ENCODE data around the gene RPL13A. TPM values are rescaled to one million over a fixed set of nuclear protein-coding genes. Genes with fewer than 3 reads are reported as not detected.
"Not testable (repeated sequence)": the region's sequence is repeated elsewhere in the genome, so short reads cannot be mapped to it uniquely, and the experiment has no call there.

RPL13A gene
- polyA plus RNA-seq, 3 donors = 655 to 1,621 (median 663) TPM

DNA sequence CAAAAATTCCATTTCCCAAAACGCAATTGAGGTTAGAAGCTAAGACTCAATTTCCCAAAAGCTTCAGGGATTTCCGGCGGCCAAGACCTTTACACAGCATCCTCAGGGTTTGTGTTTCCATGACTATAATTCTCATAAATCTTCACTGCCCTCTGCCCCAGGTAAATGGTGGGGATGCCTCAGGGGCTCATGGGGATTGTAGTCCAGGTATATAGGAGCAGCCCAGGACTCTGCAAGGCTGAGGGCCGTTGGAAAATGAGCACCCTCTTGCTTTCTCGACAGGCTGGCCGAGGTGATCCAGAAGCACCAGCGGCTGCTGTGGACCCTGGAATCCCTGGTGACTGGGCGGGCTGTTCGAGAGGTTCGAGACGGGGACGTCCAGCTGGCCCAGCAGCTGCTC, 28.0 kb upstream of the RPL13A start:
- intact Hi-C loops (cut with micrococcal nuclease) = loop anchor here in 1 of 2 donors (10.0 kb wide), 1 partner anchor 375 kb away; the partner anchor contains the start of gene SNRNP70
- H3K4me1 Mint-ChIP-seq = no peaks in the 10 kb centered on the region
- H3K79me2 ChIP-seq (ENCODE audit: insufficient read depth, low read length) = peaks cover 12% of the 10 kb centered on the region
- H3K4me1 ChIP-seq (ENCODE audit: control insufficient read depth in 1 of 2, insufficient read depth in 2 of 2, low read length in 2 of 2) = peaks cover under 1 to 3% of the 10 kb centered on the region in 2 donors
- H3K4me3 Mint-ChIP-seq = no peak overlapping the region
- no peak overlapping the region for H3K4me3 ChIP-seq (replicated peaks in 1 of 3; ENCODE audit: low read depth in 2 of 3, low read length in 3 of 3)
- H2AFZ ChIP-seq (ENCODE audit: insufficient read depth, low read depth, low read length, poor library complexity, severe bottlenecking) = no peak overlapping the region
- no peaks in the 10 kb centered on the region for H3K9me3 ChIP-seq (replicated peaks in 1 of 2; ENCODE audit: control insufficient read depth in 1 of 2, insufficient read depth in 1 of 2, low read length in 2 of 2)
- H3K36me3 ChIP-seq (replicated peaks in 1 of 2; ENCODE audit: control insufficient read depth in 1 of 2, insufficient read depth in 2 of 2, low read length in 2 of 2) = peaks cover 30 to 41% of the 10 kb centered on the region in 2 donors
- H3K9ac ChIP-seq (ENCODE audit: insufficient read depth, low read length, poor library complexity, severe bottlenecking) = no peak overlapping the region
- TF ChIP-seq CTCF (IDR thresholded peaks at IDR 0.05) = no peak
- no peak overlapping the region for H3K4me2 ChIP-seq (replicated peaks; ENCODE audit: extremely low read depth, low read length, poor library complexity, severe bottlenecking)
- WGBS (ENCODE audit: insufficient coverage) = 97% methylated on average over 10 of the region's 12 CpGs
- no peaks in the 10 kb centered on the region for H3K27me3 ChIP-seq (ENCODE audit: control insufficient read depth in 2 of 2, insufficient read depth in 2 of 2, low read length in 2 of 2)
- peaks cover 4% of the 10 kb centered on the region for H4K20me1 ChIP-seq (ENCODE audit: insufficient read depth, low read length)
- no peak overlapping the region for H3K27ac Mint-ChIP-seq
- H3K27ac ChIP-seq (ENCODE audit: low read depth in 1 of 2, low read length in 2 of 2) = no peak overlapping the region
- no peak for DNase-seq
- H3K27me3 Mint-ChIP-seq (ENCODE audit: low read depth in 3 of 3) = peaks cover 0 to 2% (median 0%) of the 10 kb centered on the region in 3 donors
- H3K9me3 Mint-ChIP-seq = no peaks in the 10 kb centered on the region
- peaks cover 36 to 55% of the 10 kb centered on the region in 2 donors for H3K36me3 Mint-ChIP-seq

DNA sequence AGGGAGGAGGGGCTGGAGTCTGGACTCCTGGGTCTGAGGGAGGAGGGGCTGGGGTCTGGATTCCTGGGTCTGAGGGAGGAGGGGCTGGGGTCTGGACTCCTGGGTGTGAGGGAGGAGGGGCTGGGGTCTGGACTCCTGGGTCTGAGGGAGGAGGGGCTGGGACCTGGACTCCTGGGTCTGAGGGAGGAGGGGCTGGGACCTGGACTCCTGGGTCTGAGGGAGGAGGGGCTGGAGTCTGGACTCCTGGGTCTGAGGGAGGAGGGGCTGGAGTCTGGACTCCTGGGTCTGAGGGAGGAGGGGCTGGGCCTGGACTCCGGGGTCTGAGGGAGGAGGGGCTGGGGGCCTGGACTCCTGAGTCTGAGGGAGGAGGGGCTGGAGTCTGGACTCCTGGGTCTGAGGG, 26.3 kb upstream of the RPL13A start:
- not testable (repeated sequence) for H3K27me3 ChIP-seq (ENCODE audit: control insufficient read depth in 2 of 2, insufficient read depth in 2 of 2, low read length in 2 of 2); H3K27ac ChIP-seq (ENCODE audit: low read depth in 1 of 2, low read length in 2 of 2)
- H3K36me3 ChIP-seq (replicated peaks in 1 of 2; ENCODE audit: control insufficient read depth in 1 of 2, insufficient read depth in 2 of 2, low read length in 2 of 2) = peaks cover 47 to 51% of the 10 kb centered on the region in 2 donors

More for the DNA sequence above, 26.3 kb upstream of the RPL13A start:
- H3K4me1 ChIP-seq (ENCODE audit: control insufficient read depth in 1 of 2, insufficient read depth in 2 of 2, low read length in 2 of 2); H3K4me3 Mint-ChIP-seq; H3K9me3 Mint-ChIP-seq; H3K9me3 ChIP-seq (replicated peaks in 1 of 2; ENCODE audit: control insufficient read depth in 1 of 2, insufficient read depth in 1 of 2, low read length in 2 of 2); H3K4me3 ChIP-seq (replicated peaks in 1 of 3; ENCODE audit: low read depth in 2 of 3, low read length in 3 of 3); H3K4me1 Mint-ChIP-seq; H3K79me2 ChIP-seq (ENCODE audit: insufficient read depth, low read length); H3K27me3 Mint-ChIP-seq (ENCODE audit: low read depth in 3 of 3); H3K4me2 ChIP-seq (replicated peaks; ENCODE audit: extremely low read depth, low read length, poor library complexity, severe bottlenecking); H4K20me1 ChIP-seq (ENCODE audit: insufficient read depth, low read length); DNase-seq; H3K9ac ChIP-seq (ENCODE audit: insufficient read depth, low read length, poor library complexity, severe bottlenecking); intact Hi-C loops (cut with micrococcal nuclease); H2AFZ ChIP-seq (ENCODE audit: insufficient read depth, low read depth, low read length, poor library complexity, severe bottlenecking): not testable (repeated sequence)
- Mint-ChIP-seq H3K27ac (peak overlapping the region in 2 of 7 donors; percentile 15 to 46), H3K36me3 (peaks cover 36 to 66% of the 10 kb centered on the region in 2 donors)
- WGBS (ENCODE audit: insufficient coverage) = no CpG with 5 or more reads among the region's 1 CpG

All from CD14-positive monocyte (primary cell).